ENCODE data around the gene EIF3B.
"Not testable (repeated sequence)": the region's sequence is repeated elsewhere in the genome, so short reads cannot be mapped to it uniquely, and the experiment has no call there.

Gene EIF3B

DNA sequence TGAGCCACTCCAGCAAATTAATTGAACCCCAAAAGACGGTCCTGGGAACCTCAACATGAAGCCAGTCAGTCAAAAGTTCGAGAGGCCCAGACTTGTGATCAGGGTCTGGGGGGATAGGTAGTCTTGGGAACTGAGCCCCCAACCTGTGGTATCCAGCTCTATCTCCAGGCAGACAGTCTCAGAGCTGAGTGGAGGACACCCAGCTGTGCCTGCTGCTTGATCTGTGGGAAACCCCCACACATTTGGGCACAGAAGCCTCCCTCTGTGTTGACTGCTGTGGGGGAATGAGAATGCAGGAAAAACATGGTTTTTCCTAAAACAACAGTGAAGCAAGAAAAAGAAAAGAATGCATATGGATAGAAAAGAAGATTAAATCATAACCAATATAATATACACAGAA is 24.1 kb upstream of the EIF3B start:
- Histone ChIP-seq H4K20me1 (ENCODE audit: insufficient read depth, low read length) (no peaks in the 10 kb centered on the region), H3K9me2 (replicated peaks; ENCODE audit: insufficient read depth, low read length) (no peaks in the 10 kb centered on the region)

DNA sequence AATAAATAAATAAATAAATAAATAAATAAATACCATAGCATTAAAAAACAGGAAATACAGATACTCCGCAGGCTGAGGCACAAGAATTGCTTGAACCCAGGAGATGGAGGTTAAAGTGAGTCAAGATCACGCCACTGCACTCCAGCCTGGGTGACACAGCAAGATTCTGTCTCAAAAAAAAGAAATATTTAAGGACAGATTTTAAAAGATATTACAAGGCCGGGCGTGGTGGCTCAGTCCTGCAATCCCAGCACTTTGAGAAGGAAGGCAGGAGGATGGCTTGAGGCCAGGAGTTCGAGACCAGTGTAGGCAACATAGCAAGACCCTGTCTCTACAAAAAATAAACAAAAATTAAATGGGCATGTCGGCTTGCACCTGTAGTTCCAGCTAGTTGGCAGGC is 22.9 kb upstream of the EIF3B start:
- TF ChIP-seq EZH2phosphoT487 (IDR thresholded peaks at IDR 0.05; ENCODE audit: low read length) = no peak
- TF ChIP-seq, protein P1, sequence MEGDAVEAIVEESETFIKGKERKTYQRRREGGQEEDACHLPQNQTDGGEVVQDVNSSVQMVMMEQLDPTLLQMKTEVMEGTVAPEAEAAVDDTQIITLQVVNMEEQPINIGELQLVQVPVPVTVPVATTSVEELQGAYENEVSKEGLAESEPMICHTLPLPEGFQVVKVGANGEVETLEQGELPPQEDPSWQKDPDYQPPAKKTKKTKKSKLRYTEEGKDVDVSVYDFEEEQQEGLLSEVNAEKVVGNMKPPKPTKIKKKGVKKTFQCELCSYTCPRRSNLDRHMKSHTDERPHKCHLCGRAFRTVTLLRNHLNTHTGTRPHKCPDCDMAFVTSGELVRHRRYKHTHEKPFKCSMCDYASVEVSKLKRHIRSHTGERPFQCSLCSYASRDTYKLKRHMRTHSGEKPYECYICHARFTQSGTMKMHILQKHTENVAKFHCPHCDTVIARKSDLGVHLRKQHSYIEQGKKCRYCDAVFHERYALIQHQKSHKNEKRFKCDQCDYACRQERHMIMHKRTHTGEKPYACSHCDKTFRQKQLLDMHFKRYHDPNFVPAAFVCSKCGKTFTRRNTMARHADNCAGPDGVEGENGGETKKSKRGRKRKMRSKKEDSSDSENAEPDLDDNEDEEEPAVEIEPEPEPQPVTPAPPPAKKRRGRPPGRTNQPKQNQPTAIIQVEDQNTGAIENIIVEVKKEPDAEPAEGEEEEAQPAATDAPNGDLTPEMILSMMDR (IDR thresholded peaks at IDR 0.05; ENCODE audit: low read length) = no peak
- no peak for TF ChIP-seq EZH2 (optimal IDR thresholded peaks at IDR 0.05; ENCODE audit: low read depth, low read length)
- Histone ChIP-seq H3K4me2 (ENCODE audit: low read depth, low read length) (no peak overlapping the region), H3K9me2 (replicated peaks; ENCODE audit: insufficient read depth, low read length) (no peaks in the 10 kb centered on the region), H3K36me3 (replicated peaks; ENCODE audit: insufficient read depth, low read length) (no peaks in the 10 kb centered on the region), H3F3A (ENCODE audit: insufficient read depth, low read length) (no peaks in the 10 kb centered on the region), H4K20me1 (ENCODE audit: insufficient read depth, low read length) (no peaks in the 10 kb centered on the region), H3K27me3 (replicated peaks; ENCODE audit: insufficient read depth, low read length) (no peaks in the 10 kb centered on the region), H3K4me1 (ENCODE audit: low read length) (no peaks in the 10 kb centered on the region), H3K27ac (ENCODE audit: low read length) (no peak overlapping the region), H3K79me2 (ENCODE audit: low read length) (no peaks in the 10 kb centered on the region), H3K9me3 (replicated peaks; ENCODE audit: insufficient read depth, low read length) (no peaks in the 10 kb centered on the region), H3K4me3 (ENCODE audit: low read length) (no peak overlapping the region), H2AFZ (ENCODE audit: low read length) (no peak overlapping the region), H3K9ac (ENCODE audit: low read length) (no peak overlapping the region)
- no peak for DNase-seq

More for the DNA sequence above, 24.1 kb upstream of the EIF3B start:
- H3K79me2 ChIP-seq (ENCODE audit: low read length) = no peaks in the 10 kb centered on the region
- no peak overlapping the region for H3K4me3 ChIP-seq (ENCODE audit: low read length)
- H3K9ac ChIP-seq (ENCODE audit: low read length) = no peak overlapping the region
- no peaks in the 10 kb centered on the region for H3F3A ChIP-seq (ENCODE audit: insufficient read depth, low read length)
- no peaks in the 10 kb centered on the region for H3K36me3 ChIP-seq (replicated peaks; ENCODE audit: insufficient read depth, low read length)
- no peaks in the 10 kb centered on the region for H3K4me1 ChIP-seq (ENCODE audit: low read length)
- H3K27me3 ChIP-seq (replicated peaks; ENCODE audit: insufficient read depth, low read length) = no peaks in the 10 kb centered on the region
- H3K27ac ChIP-seq (ENCODE audit: low read length) = no peak overlapping the region
- DNase-seq = no peak
- H2AFZ ChIP-seq (ENCODE audit: low read length) = no peak overlapping the region
- H3K4me2 ChIP-seq (ENCODE audit: low read depth, low read length) = no peak overlapping the region
- TF ChIP-seq EZH2phosphoT487 (IDR thresholded peaks at IDR 0.05; ENCODE audit: low read length) (no peak), EZH2 (optimal IDR thresholded peaks at IDR 0.05; ENCODE audit: low read depth, low read length) (no peak)
- TF ChIP-seq, protein P1 (IDR thresholded peaks at IDR 0.05; ENCODE audit: low read length) = no peak
- H3K9me3 ChIP-seq (replicated peaks; ENCODE audit: insufficient read depth, low read length) = no peaks in the 10 kb centered on the region

DNA sequence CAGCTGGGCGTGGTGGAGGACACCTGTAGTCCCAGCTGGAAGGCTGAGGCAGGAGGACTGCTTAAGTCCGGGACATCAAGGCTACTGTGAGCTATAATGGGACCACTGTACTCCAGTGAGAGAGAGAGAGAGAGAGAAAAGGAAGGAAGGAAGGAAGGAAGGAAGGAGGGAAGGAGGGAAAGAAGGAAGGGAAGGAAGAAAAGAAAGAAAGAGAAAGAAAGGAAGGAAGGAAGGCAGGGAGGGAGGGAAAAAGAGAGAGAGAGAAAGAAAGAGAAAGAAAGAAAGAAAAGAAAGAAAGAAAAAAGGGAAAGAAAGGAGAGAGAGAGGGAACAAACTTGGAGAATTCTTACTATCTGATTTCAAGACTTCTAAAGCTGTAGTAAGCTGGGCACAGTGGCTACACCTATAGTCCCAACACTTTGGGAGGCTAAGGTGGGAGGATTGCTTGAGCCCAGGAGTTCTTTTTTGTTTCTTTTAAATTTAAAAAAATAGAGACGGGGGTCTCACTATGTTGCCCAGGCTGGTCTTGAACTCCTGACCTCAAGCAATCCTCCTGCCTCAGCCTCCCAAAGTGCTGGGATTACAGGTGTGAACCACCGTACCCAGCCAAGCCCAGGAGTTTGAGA is 21.9 kb upstream of the EIF3B start:
- not testable (repeated sequence) for H3K4me2 ChIP-seq (ENCODE audit: low read depth, low read length); H4K20me1 ChIP-seq (ENCODE audit: insufficient read depth, low read length); H3K79me2 ChIP-seq (ENCODE audit: low read length); H3K4me3 ChIP-seq (ENCODE audit: low read length); H3K9me2 ChIP-seq (replicated peaks; ENCODE audit: insufficient read depth, low read length); H3K9me3 ChIP-seq (replicated peaks; ENCODE audit: insufficient read depth, low read length); H3K4me1 ChIP-seq (ENCODE audit: low read length); DNase-seq; H3K27me3 ChIP-seq (replicated peaks; ENCODE audit: insufficient read depth, low read length); H3F3A ChIP-seq (ENCODE audit: insufficient read depth, low read length); H2AFZ ChIP-seq (ENCODE audit: low read length); H3K36me3 ChIP-seq (replicated peaks; ENCODE audit: insufficient read depth, low read length); H3K9ac ChIP-seq (ENCODE audit: low read length); H3K27ac ChIP-seq (ENCODE audit: low read length)

DNA sequence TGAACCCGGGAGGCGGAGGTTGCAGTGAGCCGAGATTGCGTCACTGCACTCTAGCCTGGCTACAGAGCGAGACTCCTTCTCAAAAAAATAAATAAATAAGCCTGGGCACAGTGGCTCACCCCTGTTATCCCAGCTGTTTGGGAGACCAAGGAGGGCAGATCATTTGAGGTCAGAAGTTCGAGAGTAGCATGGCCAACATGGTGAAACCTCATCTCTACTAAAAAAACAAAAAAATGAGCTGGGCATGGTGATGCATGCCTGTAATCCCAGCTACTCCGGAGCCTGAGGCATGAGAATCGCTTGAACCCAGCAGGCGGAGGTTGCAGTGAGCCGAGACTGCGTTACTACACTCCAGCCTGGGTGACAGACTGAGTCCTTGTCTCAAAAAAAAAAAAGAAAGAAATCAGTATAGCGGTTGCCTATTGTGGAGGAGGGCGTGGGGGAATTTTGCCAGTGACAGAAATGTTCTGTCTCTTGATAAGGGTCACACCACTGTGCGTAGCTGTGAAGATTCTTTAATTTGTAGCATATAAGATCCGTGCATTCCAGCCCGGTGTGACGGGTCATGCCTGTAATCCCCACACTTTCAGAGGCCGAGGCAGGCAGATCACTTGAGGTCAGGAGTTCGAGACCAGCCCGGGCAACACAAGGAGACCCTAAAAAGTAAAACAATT is 17.9 kb upstream of the EIF3B start:
- Histone ChIP-seq H3K4me1 (ENCODE audit: low read length) (no peaks in the 10 kb centered on the region), H3K36me3 (replicated peaks; ENCODE audit: insufficient read depth, low read length) (no peaks in the 10 kb centered on the region), H3K4me2 (ENCODE audit: low read depth, low read length) (no peak overlapping the region), H4K20me1 (ENCODE audit: insufficient read depth, low read length) (no peaks in the 10 kb centered on the region), H3K27me3 (replicated peaks; ENCODE audit: insufficient read depth, low read length) (no peaks in the 10 kb centered on the region), H2AFZ (ENCODE audit: low read length) (no peak overlapping the region), H3F3A (ENCODE audit: insufficient read depth, low read length) (no peaks in the 10 kb centered on the region), H3K9me2 (replicated peaks; ENCODE audit: insufficient read depth, low read length) (no peaks in the 10 kb centered on the region), H3K4me3 (ENCODE audit: low read length) (no peak overlapping the region), H3K79me2 (ENCODE audit: low read length) (no peaks in the 10 kb centered on the region), H3K9me3 (replicated peaks; ENCODE audit: insufficient read depth, low read length) (no peaks in the 10 kb centered on the region), H3K27ac (ENCODE audit: low read length) (no peak overlapping the region), H3K9ac (ENCODE audit: low read length) (no peak overlapping the region)
- DNase-seq = no peak
- TF ChIP-seq EZH2 (optimal IDR thresholded peaks at IDR 0.05; ENCODE audit: low read depth, low read length) = no peak
- TF ChIP-seq, protein P1 (IDR thresholded peaks at IDR 0.05; ENCODE audit: low read length) = no peak
- TF ChIP-seq EZH2phosphoT487 (IDR thresholded peaks at IDR 0.05; ENCODE audit: low read length) = no peak

DNA sequence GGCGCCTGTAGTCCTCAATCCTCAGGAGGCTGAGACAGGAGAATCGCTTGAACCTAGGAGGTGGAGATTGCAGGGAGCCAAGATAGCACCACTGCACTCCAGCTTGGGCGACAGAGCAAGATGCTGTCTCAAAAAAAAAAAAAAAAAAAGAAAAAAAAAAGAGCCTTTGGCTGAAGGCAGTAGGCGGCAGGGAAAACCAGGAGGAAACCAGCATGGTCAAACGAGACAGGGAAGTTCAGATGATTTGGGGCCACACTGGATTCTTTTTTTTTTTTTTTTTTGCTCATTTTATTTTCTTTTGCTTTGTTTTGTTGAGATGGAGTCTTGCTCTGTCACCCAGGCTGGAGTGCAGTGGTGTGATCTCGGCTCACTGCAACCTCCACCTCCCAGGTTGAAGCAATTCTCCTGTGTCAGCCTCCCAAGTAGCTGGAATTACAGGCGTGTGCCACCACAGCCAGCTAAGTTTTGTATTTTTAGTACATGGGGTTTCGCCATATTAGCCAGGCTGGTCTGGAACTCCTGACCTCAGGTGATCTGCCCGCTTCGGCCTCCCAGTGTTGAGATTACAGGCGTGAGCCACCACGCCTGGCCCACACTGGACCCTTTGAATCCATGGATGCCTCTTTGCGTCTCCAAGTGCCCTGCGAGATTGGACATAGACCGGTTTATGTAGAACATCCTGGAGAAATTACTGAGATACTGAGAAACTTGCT is 7.1 kb upstream of the EIF3B start:
- DNase-seq; H4K20me1 ChIP-seq (ENCODE audit: insufficient read depth, low read length); H3K4me3 ChIP-seq (ENCODE audit: low read length); H3K9me2 ChIP-seq (replicated peaks; ENCODE audit: insufficient read depth, low read length); H3K4me1 ChIP-seq (ENCODE audit: low read length); H3K36me3 ChIP-seq (replicated peaks; ENCODE audit: insufficient read depth, low read length); H3K9me3 ChIP-seq (replicated peaks; ENCODE audit: insufficient read depth, low read length); H3K27ac ChIP-seq (ENCODE audit: low read length); H3K27me3 ChIP-seq (replicated peaks; ENCODE audit: insufficient read depth, low read length); H3K79me2 ChIP-seq (ENCODE audit: low read length); H3F3A ChIP-seq (ENCODE audit: insufficient read depth, low read length): not testable (repeated sequence)
- Histone ChIP-seq H3K4me2 (ENCODE audit: low read depth, low read length) (peak overlapping the region; percentile 48; the same call in 1 of the 2 replicates), H3K9ac (ENCODE audit: low read length) (peak overlapping the region; percentile 19; the same call in 1 of the 2 replicates), H2AFZ (ENCODE audit: low read length) (peak overlapping the region; percentile 89)

Data from MM.1S (cell line).